ENCODE measurements around the gene CABLES1. TPM values are rescaled to one million over a fixed set of nuclear protein-coding genes. Genes with fewer than 3 reads are reported as not detected.

CABLES1 gene
- polyA plus RNA-seq, 1 donor (not counting 4 experiments of a cell fraction or from before 2014, with no cell fraction given): 1.00 TPM

DNA sequence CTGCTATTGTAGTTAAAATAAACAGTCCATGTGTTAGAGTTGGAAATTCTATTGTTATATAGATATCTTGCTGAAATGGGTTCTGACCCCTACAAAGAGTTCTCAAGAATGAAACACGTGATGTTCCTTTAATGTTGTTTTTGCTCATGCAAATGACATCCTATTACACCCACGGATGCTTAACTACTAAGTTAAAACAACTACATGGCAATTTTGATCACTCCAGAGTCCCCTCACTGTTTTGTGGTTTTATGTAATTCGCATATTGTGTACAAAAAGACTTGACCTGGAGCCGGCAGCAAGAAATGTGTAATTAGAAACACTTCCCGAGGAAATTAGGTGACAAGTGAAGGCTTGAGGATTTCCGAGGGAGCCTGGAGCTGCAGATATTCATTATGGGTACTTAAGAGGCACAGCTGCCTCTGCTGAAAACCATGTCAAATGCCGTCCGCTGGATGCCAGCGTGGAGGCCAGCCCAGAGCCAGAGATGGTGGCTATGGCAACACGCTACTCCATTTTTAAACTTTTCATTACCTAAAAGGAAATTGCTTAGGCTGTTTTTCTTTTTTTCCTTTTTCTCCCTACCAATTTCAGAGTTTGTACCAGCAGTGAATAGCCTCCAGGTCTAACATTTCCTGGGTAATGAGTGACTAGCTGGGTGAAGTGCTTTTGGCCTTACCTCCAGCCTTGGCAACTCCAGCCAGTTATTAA, 21.0 kb upstream of the CABLES1 start:
- DNase-seq (ENCODE audit: low read depth, low spot score) (no peak), FAIRE-seq (peak; percentile 20)
- Histone ChIP-seq H3K4me3 (ENCODE audit: control insufficient read depth in 2 of 3, extremely low read depth in 1 of 3, insufficient read depth in 2 of 3, low read depth in 1 of 3, low read length in 3 of 3) (no peak overlapping the region), H3K36me3 (ENCODE audit: control insufficient read depth in 2 of 2, extremely low read depth in 1 of 2, insufficient read depth in 2 of 2, low read length in 2 of 2) (no peaks in the 10 kb centered on the region), H3K9me3 (ENCODE audit: control insufficient read depth, low read depth, low read length) (no peaks in the 10 kb centered on the region), H3K9ac (ENCODE audit: control insufficient read depth, extremely low read depth, insufficient read depth, low read length) (peak overlapping the region; percentile 18), H3K4me2 (ENCODE audit: control insufficient read depth, extremely low read depth, insufficient read depth, low read depth, low read length) (peak overlapping the region; percentile 31), H4K20me1 (ENCODE audit: control insufficient read depth, extremely low read depth, insufficient read depth, low read length) (no peaks in the 10 kb centered on the region), H3K27ac (ENCODE audit: control insufficient read depth, insufficient read depth, low read length) (no peak overlapping the region), H3K27me3 (ENCODE audit: control insufficient read depth, extremely low read depth, insufficient read depth, low read length) (no peaks in the 10 kb centered on the region), H2AFZ (ENCODE audit: control insufficient read depth, low read length) (peak overlapping the region; percentile 59), H3K9me1 (ENCODE audit: control insufficient read depth, extremely low read depth, insufficient read depth, low read length) (no peaks in the 10 kb centered on the region), H3K79me2 (ENCODE audit: control insufficient read depth, insufficient read depth, low read length) (no peaks in the 10 kb centered on the region), H3K4me1 (ENCODE audit: control insufficient read depth, extremely low read depth, insufficient read depth, low read length) (peaks cover 25% of the 10 kb centered on the region)
- TF ChIP-seq, protein P1, sequence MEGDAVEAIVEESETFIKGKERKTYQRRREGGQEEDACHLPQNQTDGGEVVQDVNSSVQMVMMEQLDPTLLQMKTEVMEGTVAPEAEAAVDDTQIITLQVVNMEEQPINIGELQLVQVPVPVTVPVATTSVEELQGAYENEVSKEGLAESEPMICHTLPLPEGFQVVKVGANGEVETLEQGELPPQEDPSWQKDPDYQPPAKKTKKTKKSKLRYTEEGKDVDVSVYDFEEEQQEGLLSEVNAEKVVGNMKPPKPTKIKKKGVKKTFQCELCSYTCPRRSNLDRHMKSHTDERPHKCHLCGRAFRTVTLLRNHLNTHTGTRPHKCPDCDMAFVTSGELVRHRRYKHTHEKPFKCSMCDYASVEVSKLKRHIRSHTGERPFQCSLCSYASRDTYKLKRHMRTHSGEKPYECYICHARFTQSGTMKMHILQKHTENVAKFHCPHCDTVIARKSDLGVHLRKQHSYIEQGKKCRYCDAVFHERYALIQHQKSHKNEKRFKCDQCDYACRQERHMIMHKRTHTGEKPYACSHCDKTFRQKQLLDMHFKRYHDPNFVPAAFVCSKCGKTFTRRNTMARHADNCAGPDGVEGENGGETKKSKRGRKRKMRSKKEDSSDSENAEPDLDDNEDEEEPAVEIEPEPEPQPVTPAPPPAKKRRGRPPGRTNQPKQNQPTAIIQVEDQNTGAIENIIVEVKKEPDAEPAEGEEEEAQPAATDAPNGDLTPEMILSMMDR (optimal IDR thresholded peaks at IDR 0.05 in 1 of 3, IDR thresholded peaks at IDR 0.05 in 1 of 3, conservative IDR thresholded peaks at IDR 0.05 in 1 of 3; ENCODE audit: extremely low read depth in 1 of 3, insufficient read depth in 2 of 3, low read length in 3 of 3): no peak
- no peak for TF ChIP-seq EZH2 (IDR thresholded peaks at IDR 0.05; ENCODE audit: low read length)
- dilution Hi-C loops (cut with MboI; ENCODE audit: extremely low pct_ligation_motif_present, low sequenced_read_pairs): no loop called here

DNA sequence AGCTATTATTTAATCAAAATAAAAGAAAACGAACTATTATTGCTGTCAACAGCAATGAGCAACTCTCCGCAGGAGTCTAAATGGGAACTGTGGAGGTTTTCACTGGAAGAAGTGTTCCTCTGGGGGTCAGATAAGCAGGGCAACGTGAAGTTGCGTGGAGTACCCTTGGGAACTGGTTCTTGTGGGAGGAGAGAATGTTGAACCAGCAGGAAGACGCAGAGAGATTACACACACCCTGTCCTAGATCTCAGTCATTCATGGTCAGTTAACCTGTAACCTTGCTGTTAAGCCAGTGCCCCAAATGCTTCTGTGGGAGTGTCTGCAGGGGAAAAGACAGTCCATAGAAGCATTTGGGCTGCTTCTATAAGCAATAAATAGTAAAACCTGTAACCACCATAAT, 20.4 kb upstream of the CABLES1 start:
- Histone ChIP-seq H3K27me3 (ENCODE audit: control insufficient read depth, extremely low read depth, insufficient read depth, low read length) (no peaks in the 10 kb centered on the region), H2AFZ (ENCODE audit: control insufficient read depth, low read length) (peak overlapping the region; percentile 46), H3K36me3 (ENCODE audit: control insufficient read depth in 2 of 2, extremely low read depth in 1 of 2, insufficient read depth in 2 of 2, low read length in 2 of 2) (no peaks in the 10 kb centered on the region), H3K79me2 (ENCODE audit: control insufficient read depth, insufficient read depth, low read length) (no peaks in the 10 kb centered on the region), H4K20me1 (ENCODE audit: control insufficient read depth, extremely low read depth, insufficient read depth, low read length) (no peaks in the 10 kb centered on the region), H3K9me3 (ENCODE audit: control insufficient read depth, low read depth, low read length) (no peaks in the 10 kb centered on the region), H3K9ac (ENCODE audit: control insufficient read depth, extremely low read depth, insufficient read depth, low read length) (peak overlapping the region; percentile 18), H3K4me3 (ENCODE audit: control insufficient read depth in 2 of 3, extremely low read depth in 1 of 3, insufficient read depth in 2 of 3, low read depth in 1 of 3, low read length in 3 of 3) (no peak overlapping the region), H3K27ac (ENCODE audit: control insufficient read depth, insufficient read depth, low read length) (peak overlapping the region; percentile 28), H3K9me1 (ENCODE audit: control insufficient read depth, extremely low read depth, insufficient read depth, low read length) (no peaks in the 10 kb centered on the region), H3K4me2 (ENCODE audit: control insufficient read depth, extremely low read depth, insufficient read depth, low read depth, low read length) (peak overlapping the region; percentile 31), H3K4me1 (ENCODE audit: control insufficient read depth, extremely low read depth, insufficient read depth, low read length) (peaks cover 25% of the 10 kb centered on the region)
- dilution Hi-C loops (cut with MboI; ENCODE audit: extremely low pct_ligation_motif_present, low sequenced_read_pairs): no loop called here
- DNase-seq (ENCODE audit: low read depth, low spot score) (no peak), FAIRE-seq (no peak)
- no peak for TF ChIP-seq EZH2 (IDR thresholded peaks at IDR 0.05; ENCODE audit: low read length)
- TF ChIP-seq, protein P1 (optimal IDR thresholded peaks at IDR 0.05 in 1 of 3, IDR thresholded peaks at IDR 0.05 in 1 of 3, conservative IDR thresholded peaks at IDR 0.05 in 1 of 3; ENCODE audit: extremely low read depth in 1 of 3, insufficient read depth in 2 of 3, low read length in 3 of 3): no peak

Data from keratinocyte (primary cell).